ENCODE results near the gene P4HA2. TPM values are rescaled to one million over a fixed set of nuclear protein-coding genes. Genes with fewer than 3 reads are reported as not detected.
A peak's percentile ranks its signal among the peaks of the same experiment; 100 is the strongest.

P4HA2 gene
- total RNA-seq, 2 experiments from 2014 or later, result 8.3 to 19.4 TPM

DNA sequence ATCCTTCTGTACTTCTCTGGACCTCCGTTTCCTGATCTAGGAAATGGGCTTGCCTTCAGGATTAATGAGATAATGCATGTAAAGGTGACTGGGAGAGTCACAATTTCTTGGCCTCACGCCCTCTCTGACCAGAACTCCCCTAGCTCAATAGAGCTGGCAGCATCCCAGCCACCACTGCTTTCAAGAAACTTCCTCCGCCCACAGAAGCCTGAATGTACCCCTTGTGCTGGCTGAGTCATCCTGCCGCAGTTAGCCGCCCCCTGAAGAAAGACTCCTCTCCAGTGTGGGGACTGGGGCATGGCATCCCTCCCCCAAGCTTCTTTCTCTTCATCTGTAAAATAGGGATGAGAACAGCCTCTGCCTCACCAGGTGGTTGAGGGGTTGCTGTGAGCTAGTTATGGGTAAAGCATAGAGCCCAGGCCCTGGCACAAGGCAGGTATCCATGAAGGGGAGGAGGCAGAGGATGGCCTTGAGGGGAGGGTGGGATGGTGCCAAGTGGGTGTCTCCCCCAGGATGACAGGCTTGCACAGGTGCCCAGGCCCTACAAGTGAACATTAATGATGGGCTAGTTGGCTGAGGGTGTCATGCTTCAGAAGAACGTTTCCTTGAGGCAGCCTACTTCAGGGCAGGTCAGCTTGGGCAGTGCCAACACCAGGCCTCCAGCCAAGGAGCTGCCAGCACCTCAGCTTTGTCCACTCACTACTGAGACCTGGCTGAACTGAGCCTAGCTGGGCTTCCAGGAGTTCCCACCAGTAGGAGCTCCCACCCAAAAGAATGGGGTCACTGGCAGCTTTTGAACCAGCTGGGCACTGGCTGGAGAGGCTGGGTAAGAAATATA is 33.3 kb upstream of the P4HA2 start:
- Mint-ChIP-seq H3K4me1 (peaks cover 20% of the 10 kb centered on the region), H3K4me3 (no peak overlapping the region), H3K9me3 (ENCODE audit: low read depth) (no peaks in the 10 kb centered on the region), H3K27ac (no peak overlapping the region), H3K36me3 (no peaks in the 10 kb centered on the region), H3K27me3 (peaks cover 13% of the 10 kb centered on the region)
- ATAC-seq, result peak; percentile 21
- peak; percentile 41 for DNase-seq
- CTCF ChIA-PET, result interaction anchor here (1.0 to 2.6 kb wide), 3 partner anchors 12 to 23 kb away, joined by 3 to 10 read pairs (median 4); no protein-coding TSS in a partner anchor

- Mint-ChIP-seq H3K36me3 (no peaks in the 10 kb centered on the region), H3K4me3 (no peak overlapping the region), H3K9me3 (ENCODE audit: low read depth) (no peaks in the 10 kb centered on the region), H3K27ac (no peak overlapping the region), H3K27me3 (peaks cover 16% of the 10 kb centered on the region), H3K4me1 (peaks cover 20% of the 10 kb centered on the region)
- CTCF ChIA-PET, result no interaction called here
- ATAC-seq, result no peak
- peak; percentile 34 for DNase-seq
Observed at GRCh38 chr5:132260051-132260450, 32.4 kb upstream of the P4HA2 start.

- H3K36me3 Mint-ChIP-seq, result no peaks in the 10 kb centered on the region
- CTCF ChIA-PET, result no interaction called here
- peaks cover 16% of the 10 kb centered on the region for H3K27me3 Mint-ChIP-seq
- H3K9me3 Mint-ChIP-seq (ENCODE audit: low read depth), result no peaks in the 10 kb centered on the region
- peaks cover 17% of the 10 kb centered on the region for H3K4me1 Mint-ChIP-seq
- peak; percentile 37 for DNase-seq
- H3K27ac Mint-ChIP-seq, result no peak overlapping the region
- H3K4me3 Mint-ChIP-seq, result no peak overlapping the region
- no peak for ATAC-seq
Observed at GRCh38 chr5:132259069-132259851, 31.6 kb upstream of the P4HA2 start.

DNA sequence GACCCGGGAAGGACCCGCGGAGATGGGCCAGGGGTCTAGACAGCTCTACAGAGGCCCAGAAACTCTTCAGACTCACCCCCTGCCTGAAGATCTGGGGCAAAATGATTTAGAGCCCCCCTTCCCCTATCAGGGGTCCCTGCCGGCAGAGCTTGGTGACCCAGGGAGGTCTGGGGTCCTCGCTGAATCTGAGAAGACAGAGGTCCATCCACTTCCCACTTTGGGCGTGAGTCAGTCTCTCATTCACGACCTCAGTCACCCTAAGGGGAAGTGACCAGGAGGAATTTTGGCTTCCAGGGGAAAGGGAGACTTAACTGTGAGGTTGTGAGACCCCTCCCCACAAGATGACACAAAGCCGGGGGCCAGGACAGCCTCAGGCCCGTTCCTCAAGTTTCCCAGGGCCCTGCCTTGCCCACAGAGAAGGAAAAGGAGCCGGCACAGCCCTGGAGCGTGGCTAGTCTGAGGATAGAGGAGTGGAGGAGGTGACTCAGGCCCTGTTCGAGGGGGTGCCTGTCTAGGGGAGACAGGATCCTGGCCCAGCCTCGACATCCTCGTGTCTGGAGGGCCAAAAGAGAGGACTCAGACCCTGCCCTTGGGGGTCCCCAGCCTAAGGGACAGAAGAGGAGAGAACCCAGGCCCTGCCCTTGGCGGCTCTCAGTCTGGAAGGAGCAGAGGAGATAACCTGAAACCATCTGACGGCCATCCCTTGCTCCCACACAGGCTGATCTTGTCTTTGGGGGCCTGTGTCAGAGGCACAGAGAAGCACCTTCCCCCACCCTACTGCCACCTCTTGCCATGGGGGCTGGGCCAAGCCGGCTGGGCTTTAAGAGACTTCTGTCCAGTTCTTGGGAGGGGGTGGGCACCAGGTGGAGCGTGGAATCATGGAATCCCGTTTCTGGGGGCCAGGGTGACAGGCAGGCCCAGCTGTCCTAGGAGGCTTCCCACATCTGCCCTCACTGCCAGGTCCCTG is 30.7 kb upstream of the P4HA2 start:
- no peak overlapping the region for H3K27ac Mint-ChIP-seq
- no peak overlapping the region for H3K4me3 Mint-ChIP-seq
- no peak for ATAC-seq
- DNase-seq, result peak; percentile 35
- H3K4me1 Mint-ChIP-seq, result peaks cover 15% of the 10 kb centered on the region
- H3K27me3 Mint-ChIP-seq, result peaks cover 16% of the 10 kb centered on the region
- CTCF ChIA-PET, result no interaction called here
- H3K9me3 Mint-ChIP-seq (ENCODE audit: low read depth), result no peaks in the 10 kb centered on the region
- H3K36me3 Mint-ChIP-seq, result no peaks in the 10 kb centered on the region

DNA sequence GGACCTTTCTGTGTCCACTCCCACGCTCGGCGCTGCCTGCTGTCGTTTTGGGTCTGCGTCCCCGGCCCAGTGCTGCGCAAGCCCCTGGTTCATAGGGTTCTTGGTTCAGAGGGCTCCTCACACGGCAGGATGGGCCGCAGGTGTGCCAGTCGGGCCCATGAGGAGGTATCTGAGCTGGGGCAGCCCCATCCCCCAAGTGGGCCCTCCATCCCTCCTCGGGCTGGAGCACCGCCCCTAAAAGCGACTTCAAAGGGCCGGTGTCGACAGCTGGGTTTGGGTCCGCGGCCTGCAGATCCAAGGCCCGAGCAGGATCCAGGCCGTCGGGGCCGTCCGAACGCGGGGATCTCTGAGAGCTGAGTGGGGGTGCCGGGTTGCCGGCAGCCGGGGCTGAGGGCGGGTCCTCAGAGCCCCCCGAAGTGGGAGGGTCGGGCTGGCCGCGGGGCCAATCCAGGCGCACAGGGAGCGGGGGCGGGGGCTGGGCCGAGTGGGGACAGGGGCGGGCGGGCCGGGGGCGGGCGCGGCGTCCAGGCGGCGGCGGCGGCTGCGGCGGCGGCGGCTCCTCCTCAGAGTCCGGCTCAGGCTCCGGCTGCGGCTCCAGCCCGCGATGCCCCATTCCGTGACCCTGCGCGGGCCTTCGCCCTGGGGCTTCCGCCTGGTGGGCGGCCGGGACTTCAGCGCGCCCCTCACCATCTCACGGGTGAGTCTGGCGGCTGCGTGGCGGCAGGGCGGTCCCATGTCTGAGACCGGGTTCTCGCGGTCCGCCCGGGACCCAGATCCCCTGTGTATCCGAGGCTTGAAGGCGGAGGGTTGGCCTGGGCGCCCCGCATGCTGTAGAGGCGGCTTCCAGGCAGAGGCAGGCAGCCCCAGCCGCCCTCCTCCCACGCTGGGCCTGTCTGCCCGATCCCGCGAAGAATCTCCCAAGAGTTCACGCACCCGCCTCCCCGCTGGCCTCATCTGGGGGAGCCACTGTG is 29.8 kb upstream of the P4HA2 start, which contains the start of gene PDLIM4:
TSS of gene PDLIM4 (plus strand) at position 566 of the 971 bp plus-strand sequence. CDS start at position 605, 39 bp downstream.
- Mint-ChIP-seq H3K4me1 (peaks cover 11% of the 10 kb centered on the region), H3K27me3 (peaks cover 16% of the 10 kb centered on the region), H3K36me3 (no peaks in the 10 kb centered on the region), H3K9me3 (ENCODE audit: low read depth) (no peaks in the 10 kb centered on the region), H3K4me3 (no peak within 1 kb of the TSS), H3K27ac (no peak within 1 kb of the TSS)
- peak; percentile 36 for DNase-seq
- CTCF ChIA-PET, result no interaction called here
- peak; percentile 28 for ATAC-seq

GRCh38 chr5:132256783-132257130 is 29.1 kb upstream of the P4HA2 start:
- Mint-ChIP-seq H3K27ac (no peak overlapping the region), H3K9me3 (ENCODE audit: low read depth) (no peaks in the 10 kb centered on the region), H3K36me3 (no peaks in the 10 kb centered on the region), H3K4me3 (no peak overlapping the region), H3K27me3 (peaks cover 16% of the 10 kb centered on the region), H3K4me1 (peaks cover 11% of the 10 kb centered on the region)
- DNase-seq (peak; percentile 38), ATAC-seq (no peak)
- CTCF ChIA-PET, result interaction anchor here (1.3 kb wide), 1 partner anchor 18 kb away, joined by 4 read pairs; no protein-coding TSS in a partner anchor

DNA sequence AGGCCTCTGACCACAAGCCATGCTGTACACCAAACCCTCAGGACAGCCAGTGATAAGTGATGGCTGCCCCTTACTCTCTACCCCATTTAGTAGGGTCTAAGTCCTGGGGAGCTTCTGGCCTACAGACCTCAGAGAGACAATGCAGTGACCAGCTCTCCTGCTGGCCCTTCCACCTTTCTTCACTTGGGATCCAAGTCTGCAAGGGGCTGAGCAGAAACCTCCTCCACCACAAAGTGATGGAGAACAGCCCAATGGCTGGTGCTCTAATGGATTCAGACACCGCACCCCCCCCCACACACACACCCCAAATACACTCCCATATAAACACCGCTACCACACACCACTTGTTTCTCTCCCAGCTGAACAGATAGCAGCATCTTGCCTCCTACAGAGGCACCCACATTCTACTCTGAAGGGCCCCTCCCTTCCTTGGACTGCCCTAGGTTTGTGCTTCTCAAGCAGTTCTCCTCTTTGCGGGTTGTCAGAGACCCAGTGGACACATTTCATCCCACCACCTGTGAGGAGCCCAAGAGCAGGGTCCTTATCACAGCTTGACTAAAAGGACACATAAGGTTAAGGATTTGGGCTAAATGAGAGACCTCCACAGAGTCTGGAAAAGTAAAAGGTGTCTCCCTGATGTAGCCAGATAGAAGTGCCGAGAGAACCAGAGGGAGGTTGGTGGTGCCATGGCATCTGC is 28.6 kb upstream of the P4HA2 start:
- peaks cover 11% of the 10 kb centered on the region for H3K4me1 Mint-ChIP-seq

DNA sequence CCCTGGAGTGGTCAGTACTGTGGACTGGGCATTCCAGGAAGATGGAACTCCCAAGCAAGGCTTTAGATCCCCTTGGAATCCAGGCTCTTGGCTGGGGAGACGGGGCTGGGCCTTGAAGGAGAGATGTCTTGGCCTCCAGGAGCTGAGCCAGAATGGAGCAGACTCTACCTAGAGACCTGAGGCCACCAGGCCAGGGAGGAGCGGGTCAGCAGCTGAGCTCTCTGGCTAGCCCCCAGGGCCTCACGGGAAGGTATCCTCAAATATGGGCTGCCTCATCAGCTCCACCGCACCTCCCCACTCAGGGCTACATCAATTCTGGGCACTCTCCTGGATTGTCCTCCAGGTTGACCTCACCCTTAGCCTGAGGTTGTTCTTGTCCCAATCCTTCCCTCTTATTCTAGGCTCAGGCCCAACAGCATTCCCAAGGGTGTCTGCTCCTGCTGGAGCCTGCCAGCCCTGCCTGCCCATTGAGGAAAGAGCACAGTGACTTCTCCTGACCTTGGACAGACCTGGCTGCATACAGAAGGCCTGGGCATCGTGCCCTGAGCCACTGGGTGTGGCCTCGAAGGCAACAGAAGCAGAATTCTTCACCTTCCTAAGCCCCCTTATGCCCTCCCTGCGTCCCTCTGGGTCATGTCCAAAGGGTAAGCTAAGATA is 26.8 kb upstream of the P4HA2 start:
- H3K27me3 Mint-ChIP-seq, result peaks cover 21% of the 10 kb centered on the region
- no peak overlapping the region for H3K27ac Mint-ChIP-seq
- no peak overlapping the region for H3K4me3 Mint-ChIP-seq
- H3K9me3 Mint-ChIP-seq (ENCODE audit: low read depth), result no peaks in the 10 kb centered on the region
- CTCF ChIA-PET, result interaction anchor here (2.1 kb wide), 1 partner anchor 16 kb away, joined by 7 read pairs; no protein-coding TSS in a partner anchor
- H3K4me1 Mint-ChIP-seq, result peaks cover 2% of the 10 kb centered on the region
- DNase-seq (no peak), ATAC-seq (no peak)
- no peaks in the 10 kb centered on the region for H3K36me3 Mint-ChIP-seq

More for the DNA sequence above, 28.6 kb upstream of the P4HA2 start:
- DNase-seq (peak; percentile 37), ATAC-seq (no peak)
- Mint-ChIP-seq H3K4me3 (no peak overlapping the region), H3K36me3 (no peaks in the 10 kb centered on the region), H3K27ac (no peak overlapping the region), H3K9me3 (ENCODE audit: low read depth) (no peaks in the 10 kb centered on the region), H3K27me3 (peaks cover 16% of the 10 kb centered on the region)
- CTCF ChIA-PET, result interaction anchor here (1.3 kb wide), 1 partner anchor 18 kb away, joined by 4 read pairs; no protein-coding TSS in a partner anchor

DNA sequence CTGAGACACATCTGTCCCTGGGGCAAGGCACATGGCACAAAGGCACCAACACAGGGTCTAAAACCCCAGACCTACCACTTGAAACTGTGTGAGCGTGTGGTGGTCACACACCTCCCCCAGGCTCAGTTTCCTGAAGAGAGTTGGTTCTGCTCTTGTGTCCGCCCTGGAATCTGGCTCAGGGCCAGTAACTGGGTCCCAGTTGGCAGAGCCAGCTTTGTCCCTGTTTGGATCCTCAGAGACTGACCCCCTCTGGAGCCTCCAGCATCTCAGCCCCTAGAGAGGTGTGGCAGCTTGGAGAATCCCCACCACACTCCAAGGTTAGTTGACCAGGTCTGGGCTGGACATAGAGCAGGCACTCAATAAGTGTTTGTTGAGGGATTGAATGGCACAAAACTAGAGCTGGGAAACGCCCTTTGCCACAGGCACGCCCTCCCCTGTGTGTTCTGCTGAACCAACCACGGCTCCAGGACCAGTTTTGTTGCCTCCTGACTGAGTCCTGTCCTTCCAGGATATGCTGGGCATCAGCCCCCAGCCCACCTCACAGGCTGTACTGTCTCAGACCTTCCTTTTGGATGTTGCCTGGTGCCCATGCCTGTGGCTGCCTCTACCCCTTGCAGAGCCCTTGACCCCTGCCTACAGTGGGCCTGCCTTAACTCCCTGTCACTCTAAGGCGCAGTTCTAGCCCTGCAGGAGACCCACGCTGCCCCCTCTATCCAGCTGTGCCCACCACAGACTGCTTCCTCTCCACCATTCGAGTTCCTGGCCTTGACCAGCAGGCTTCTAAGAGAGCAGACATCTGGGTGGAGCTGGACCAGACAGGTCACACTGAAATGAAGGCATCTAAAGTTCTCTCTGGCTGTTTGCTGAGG is 26.0 kb upstream of the P4HA2 start:
- Mint-ChIP-seq H3K9me3 (ENCODE audit: low read depth) (no peaks in the 10 kb centered on the region), H3K27me3 (peaks cover 21% of the 10 kb centered on the region), H3K36me3 (no peaks in the 10 kb centered on the region), H3K4me1 (no peaks in the 10 kb centered on the region), H3K27ac (no peak overlapping the region), H3K4me3 (no peak overlapping the region)
- ATAC-seq (no peak), DNase-seq (no peak)
- CTCF ChIA-PET, result interaction anchor here (2.1 kb wide), 1 partner anchor 16 kb away, joined by 7 read pairs; no protein-coding TSS in a partner anchor

DNA sequence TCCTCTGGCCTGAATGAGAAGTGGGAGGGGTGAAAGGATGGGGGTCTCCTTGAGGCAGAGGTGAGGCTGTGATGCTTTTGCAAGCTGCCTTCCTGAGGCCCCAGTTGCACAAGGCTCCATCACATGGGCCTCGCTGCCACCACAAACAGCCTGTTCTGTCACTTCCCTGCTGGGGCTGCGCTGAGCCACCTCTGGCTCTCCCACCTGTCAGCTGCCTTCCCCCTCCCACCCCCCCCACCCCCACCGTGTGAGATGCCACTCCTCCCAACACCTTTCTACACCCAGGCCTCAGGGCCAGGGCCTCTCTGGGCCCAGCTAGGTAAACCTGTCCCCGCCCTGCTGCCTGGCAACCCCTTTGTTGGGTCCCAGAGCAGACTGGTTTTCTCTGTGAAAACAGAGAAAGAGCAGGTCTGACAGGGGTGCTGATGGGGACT is 25.4 kb upstream of the P4HA2 start:
- ATAC-seq (no peak), DNase-seq (no peak)
- no peaks in the 10 kb centered on the region for H3K9me3 Mint-ChIP-seq (ENCODE audit: low read depth)
- CTCF ChIA-PET, result interaction anchor here (1.1 to 2.1 kb wide), 2 partner anchors 15 kb away, joined by 5 to 7 read pairs; no protein-coding TSS in a partner anchor
- no peaks in the 10 kb centered on the region for H3K4me1 Mint-ChIP-seq
- H3K27me3 Mint-ChIP-seq, result peaks cover 24% of the 10 kb centered on the region
- no peak overlapping the region for H3K4me3 Mint-ChIP-seq
- no peak overlapping the region for H3K27ac Mint-ChIP-seq
- H3K36me3 Mint-ChIP-seq, result no peaks in the 10 kb centered on the region
